SK-N-SH (cell line): ENCODE data around the gene CACNA2D1.

Experiments
- EZH2phosphoT487 ChIP-seq: fragments of 200-600 bp; sonication (generic); IDR thresholded peaks from 2 replicates; pipeline ENCODE4 v1.6.1; 2017; ENCODE audit warnings: low read depth, mixed run types, mild to moderate bottlenecking, antibody characterized with exemption, moderate library complexity, borderline replicate concordance
- JUND ChIP-seq: IDR thresholded peaks from 2 replicates; pipeline ENCODE4 v1.4.0; 2012
- MXI1 ChIP-seq: IDR thresholded peaks from 2 replicates; pipeline ENCODE4 v1.6.1; 2012; ENCODE audit warnings: mild to moderate bottlenecking, low read depth, low read length, improper control_type of control experiment
- NFIC ChIP-seq: IDR thresholded peaks from 2 replicates; pipeline ENCODE4 v1.4.0; 2012; ENCODE audit warnings: borderline replicate concordance
- PBX3 ChIP-seq: IDR thresholded peaks from 2 replicates; pipeline ENCODE4; 2012
- POLR2AphosphoS5 ChIP-seq: IDR thresholded peaks from 2 replicates; pipeline ENCODE4 v1.6.1; 2012; ENCODE audit warnings: low read depth, low read length
- RAD21 ChIP-seq: IDR thresholded peaks from 2 replicates; pipeline ENCODE4 v1.6.1; 2012; ENCODE audit warnings: mild to moderate bottlenecking, low read length
- TAF1 ChIP-seq: IDR thresholded peaks from 2 replicates; pipeline ENCODE4 v1.6.1; 2012; ENCODE audit warnings: low read depth, mild to moderate bottlenecking, low read length, moderate library complexity, borderline replicate concordance
- TF ChIP-seq, protein P1 (sequence below): fragments of 200-600 bp; sonication (generic); IDR thresholded peaks from 2 replicates; pipeline ENCODE4 v1.6.1; 2017; ENCODE audit warnings: antibody characterized with exemption, mild to moderate bottlenecking, moderate library complexity

DNA sequence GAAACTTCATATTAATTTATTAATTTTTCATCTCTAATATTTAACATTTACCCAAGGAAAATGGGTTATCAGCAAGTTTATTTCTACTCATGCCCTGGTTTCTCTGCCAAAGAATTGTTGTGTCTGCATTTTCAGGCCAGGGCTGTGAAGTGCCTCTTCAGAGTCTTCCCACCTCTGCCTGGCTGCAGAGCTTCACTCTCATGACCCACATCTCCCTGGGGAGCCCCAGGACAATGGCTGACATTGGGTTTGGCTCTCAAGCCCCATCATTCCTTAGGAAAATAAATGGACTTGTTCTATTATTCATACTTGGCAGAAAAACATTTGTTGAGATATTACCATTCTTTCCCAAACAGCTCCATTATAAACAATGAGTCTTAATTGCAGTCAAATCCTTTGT, 30.3 kb downstream of the CACNA2D1 start:
- TF ChIP-seq, protein P1, sequence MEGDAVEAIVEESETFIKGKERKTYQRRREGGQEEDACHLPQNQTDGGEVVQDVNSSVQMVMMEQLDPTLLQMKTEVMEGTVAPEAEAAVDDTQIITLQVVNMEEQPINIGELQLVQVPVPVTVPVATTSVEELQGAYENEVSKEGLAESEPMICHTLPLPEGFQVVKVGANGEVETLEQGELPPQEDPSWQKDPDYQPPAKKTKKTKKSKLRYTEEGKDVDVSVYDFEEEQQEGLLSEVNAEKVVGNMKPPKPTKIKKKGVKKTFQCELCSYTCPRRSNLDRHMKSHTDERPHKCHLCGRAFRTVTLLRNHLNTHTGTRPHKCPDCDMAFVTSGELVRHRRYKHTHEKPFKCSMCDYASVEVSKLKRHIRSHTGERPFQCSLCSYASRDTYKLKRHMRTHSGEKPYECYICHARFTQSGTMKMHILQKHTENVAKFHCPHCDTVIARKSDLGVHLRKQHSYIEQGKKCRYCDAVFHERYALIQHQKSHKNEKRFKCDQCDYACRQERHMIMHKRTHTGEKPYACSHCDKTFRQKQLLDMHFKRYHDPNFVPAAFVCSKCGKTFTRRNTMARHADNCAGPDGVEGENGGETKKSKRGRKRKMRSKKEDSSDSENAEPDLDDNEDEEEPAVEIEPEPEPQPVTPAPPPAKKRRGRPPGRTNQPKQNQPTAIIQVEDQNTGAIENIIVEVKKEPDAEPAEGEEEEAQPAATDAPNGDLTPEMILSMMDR, result no peak
- TF ChIP-seq TAF1 (no peak), JUND (no peak), RAD21 (no peak), MXI1 (no peak), NFIC (no peak), POLR2AphosphoS5 (no peak), EZH2phosphoT487 (no peak), PBX3 (no peak)
